SK-N-SH (cell line): ENCODE measurements around the gene TKT. TPM values are rescaled to one million over a fixed set of nuclear protein-coding genes. Genes with fewer than 3 reads are reported as not detected.

ENCODE experiments used
- CTCF ChIA-PET: fragments of 300-600, 350-600 bp; formaldehyde crosslinking; extraction: SDS; loops from one replicate; lab custom pipeline; 2021; lab: Yijun Ruan, JAX
- POLR2A ChIA-PET: fragments of 350-600 bp; sonication (Branson Sonifier 250); formaldehyde crosslinking; extraction: SDS; loops from one replicate; lab custom pipeline; 2020; ENCODE audit warnings: antibody characterized with exemption, inconsistent platforms; lab: Yijun Ruan, JAX
- DNase-seq: peaks from one replicate; pipeline ENCODE4 v3.0.0; 2012
- H2AFZ ChIP-seq: fragments of 200-600 bp; sonication (generic); 2 replicates; pipeline ENCODE4 v1.8.1; 2016; ENCODE audit warnings: antibody characterized with exemption, mild to moderate bottlenecking, low read depth
- H3F3A ChIP-seq: fragments of 200-600 bp; sonication (generic); replicated peaks from 2 replicates; pipeline ENCODE3; 2016; ENCODE audit warnings: antibody characterized with exemption, mild to moderate bottlenecking; ENCODE audit not compliant: insufficient read depth
- H3K27ac ChIP-seq, 2 experiments: fragments of 200-500 bp in 1 of 2; fragments of 200-600 bp in 1 of 2; sonication (Bioruptor generic) in 1 of 2; sonication (generic), shearing (Covaris generic) in 1 of 2; 2 replicates each; pipeline versions ENCODE4 v1.5.1 to v1.6.1; 2014 to 2016; ENCODE audit warnings: low read depth in 2 of 2, inconsistent platforms in 1 of 2, low read length in 1 of 2, mild to moderate bottlenecking in 1 of 2, mixed read lengths in 1 of 2
- H3K27me3 ChIP-seq: fragments of 200-600 bp; sonication (generic), shearing (Covaris generic); 2 replicates; pipeline ENCODE4 v1.6.1; 2016; ENCODE audit warnings: mixed run types; ENCODE audit not compliant: insufficient read depth
- H3K36me3 ChIP-seq, 2 experiments: fragments of 200-500 bp in 1 of 2; fragments of 200-600 bp in 1 of 2; sonication (Bioruptor generic) in 1 of 2; sonication (generic) in 1 of 2; replicated peaks in 1 of 2; 2 replicates each; pipeline versions ENCODE3 to v1.5.1; 2014 to 2016; ENCODE audit warnings: low read length in 1 of 2, mild to moderate bottlenecking in 1 of 2; ENCODE audit not compliant: insufficient read depth in 2 of 2, control insufficient read depth in 1 of 2
- H3K4me1 ChIP-seq, 2 experiments: fragments of 200-500 bp in 1 of 2; fragments of 200-600 bp in 1 of 2; sonication (Bioruptor generic) in 1 of 2; sonication (generic), shearing (Covaris generic) in 1 of 2; 2 replicates each; pipeline versions ENCODE4 v1.5.1 to v1.6.1; 2014 to 2016; ENCODE audit warnings: low read depth in 1 of 2, low read length in 1 of 2, mixed run types in 1 of 2; ENCODE audit not compliant: insufficient read depth in 2 of 2, control insufficient read depth in 1 of 2
- H3K4me2 ChIP-seq: fragments of 200-600 bp; sonication (generic), shearing (Covaris generic); 2 replicates; pipeline ENCODE4 v1.6.1; 2017; ENCODE audit warnings: mixed run types
- H3K4me3 ChIP-seq, 2 experiments: fragments of 200-500 bp in 1 of 2; fragments of 200-600 bp in 1 of 2; sonication (Bioruptor generic) in 1 of 2; sonication (generic), shearing (Covaris generic) in 1 of 2; 2 replicates each; pipeline versions ENCODE4 v1.5.1 to v1.8.1; 2014 to 2016; ENCODE audit warnings: low read depth in 2 of 2, inconsistent platforms in 1 of 2, low read length in 1 of 2, mild to moderate bottlenecking in 1 of 2, mixed read lengths in 1 of 2, moderate library complexity in 1 of 2
- H3K79me2 ChIP-seq: fragments of 200-600 bp; sonication (generic); 2 replicates; pipeline ENCODE4 v1.8.1; 2017; ENCODE audit warnings: mild to moderate bottlenecking; ENCODE audit not compliant: insufficient read depth
- H3K9ac ChIP-seq: fragments of 200-600 bp; sonication (generic); 2 replicates; pipeline ENCODE4 v1.6.1; 2017; ENCODE audit warnings: mixed run types
- H3K9me2 ChIP-seq: fragments of 200-600 bp; sonication (generic); 2 replicates; pipeline ENCODE4 v1.6.1; 2017; ENCODE audit warnings: mixed run types
- H3K9me3 ChIP-seq: fragments of 200-600 bp; sonication (generic); 2 replicates; pipeline ENCODE4 v1.6.1; 2017; ENCODE audit warnings: mixed run types, mild to moderate bottlenecking, moderate library complexity
- H4K20me1 ChIP-seq: fragments of 200-600 bp; sonication (generic); 2 replicates; pipeline ENCODE4 v1.6.1; 2017; ENCODE audit warnings: mild to moderate bottlenecking, mixed run types; ENCODE audit not compliant: insufficient read depth
- CHD2 ChIP-seq: fragments of 150-350 bp; IDR thresholded peaks from 2 replicates; pipeline ENCODE4 v1.6.1; 2018; ENCODE audit warnings: low read length; ENCODE audit not compliant: partially characterized antibody
- EP300 ChIP-seq, 2 experiments: IDR thresholded peaks; 2 replicates each; pipeline versions ENCODE4 v1.4.0 to v1.6.1; 2012; ENCODE audit warnings: borderline replicate concordance in 1 of 2, low read depth in 1 of 2, low read length in 1 of 2
- EZH2phosphoT487 ChIP-seq: fragments of 200-600 bp; sonication (generic); IDR thresholded peaks from 2 replicates; pipeline ENCODE4 v1.6.1; 2017; ENCODE audit warnings: low read depth, mixed run types, mild to moderate bottlenecking, antibody characterized with exemption, moderate library complexity, borderline replicate concordance
- GABPA ChIP-seq: IDR thresholded peaks from 2 replicates; pipeline ENCODE4 v1.4.0; 2012; ENCODE audit warnings: low read depth, mild to moderate bottlenecking
- GATA2 ChIP-seq: sonication (generic); formaldehyde crosslinking; IDR thresholded peaks from 2 replicates; pipeline ENCODE4 v1.5.0; 2020; ENCODE audit warnings: mild to moderate bottlenecking, missing genetic modification reagents
- MAX ChIP-seq: IDR thresholded peaks from 2 replicates; pipeline ENCODE4 v1.4.0; 2012; ENCODE audit warnings: low read depth
- MXI1 ChIP-seq: IDR thresholded peaks from 2 replicates; pipeline ENCODE4 v1.6.1; 2012; ENCODE audit warnings: mild to moderate bottlenecking, low read depth, low read length, improper control_type of control experiment
- POLR2AphosphoS5 ChIP-seq: IDR thresholded peaks from 2 replicates; pipeline ENCODE4 v1.6.1; 2012; ENCODE audit warnings: low read depth, low read length
- SIN3A ChIP-seq: IDR thresholded peaks from 2 replicates; pipeline ENCODE4 v1.6.1; 2012; ENCODE audit warnings: low read depth, mild to moderate bottlenecking, low read length, moderate library complexity, borderline replicate concordance
- TAF1 ChIP-seq: IDR thresholded peaks from 2 replicates; pipeline ENCODE4 v1.6.1; 2012; ENCODE audit warnings: low read depth, mild to moderate bottlenecking, low read length, moderate library complexity, borderline replicate concordance
- TEAD4 ChIP-seq: IDR thresholded peaks from 2 replicates; pipeline ENCODE4 v1.4.0; 2012; ENCODE audit warnings: mild to moderate bottlenecking, borderline replicate concordance; ENCODE audit not compliant: insufficient read depth
- USF2 ChIP-seq: fragments of 150-350 bp; IDR thresholded peaks from 2 replicates; pipeline ENCODE4 v1.6.1; 2017; ENCODE audit warnings: antibody characterized with exemption, low read length, low read depth, borderline replicate concordance
- WGBS: methylation state at CpG from one replicate; pipeline ENCODE4 v1.1.6; 2017; ENCODE audit warnings: low lambda C conversion rate; 5-methylcytosine and 5-hydroxymethylcytosine counted together
- polyA plus RNA-seq, 3 experiments: library from polyadenylated mRNA; depleted of rRNA; stranded (reverse); fragments of >200 nt; gene quantifications; 2 replicates each; pipeline ENCODE4 v1.2.3, GENCODE V29; 2012

The TKT gene
- polyA plus RNA-seq, 1 of the 3 experiments (the other 2 are of a cell fraction) = 144 TPM

- Histone ChIP-seq H3K9me3 (no peaks in the 10 kb centered on the region), H3K36me3 (peaks cover 33 to 34% of the 10 kb centered on the region in 2 experiments), H4K20me1 (peaks cover 80% of the 10 kb centered on the region), H3K9me2 (no peaks in the 10 kb centered on the region), H3K9ac (no peak overlapping the region), H3F3A (peaks cover 21% of the 10 kb centered on the region), H3K27ac (no peak overlapping the region; a peak in 1 of 4 replicates), H3K27me3 (no peaks in the 10 kb centered on the region), H3K4me2 (no peak overlapping the region), H2AFZ (no peak overlapping the region), H3K4me1 (peaks cover 5 to 19% of the 10 kb centered on the region in 2 experiments; a peak in 3 of 4 replicates), H3K79me2 (peaks cover 91% of the 10 kb centered on the region), H3K4me3 (no peak overlapping the region)
- 79% methylated on average over 7 of the region's 8 CpGs for WGBS
- DNase-seq = no peak
- ChIA-PET POLR2A (no interaction called here), CTCF (interaction anchor here (1.0 kb wide), 1 partner anchor 27 kb away, joined by 3 read pairs; no protein-coding TSS in a partner anchor)
- TF ChIP-seq GABPA (no peak), TEAD4 (no peak), USF2 (no peak), SIN3A (no peak), EP300 (IDR thresholded peaks at IDR 0.05; ENCODE audit: borderline replicate concordance in 1 of 2, low read depth in 1 of 2, low read length in 1 of 2) (no peak), MAX (no peak), CHD2 (no peak), MXI1 (no peak), POLR2AphosphoS5 (no peak), EZH2phosphoT487 (no peak)
Observed at GRCh38 chr3:53243785-53244184, 12.0 kb downstream of the TKT start.

GRCh38 chr3:53243165-53243564 lies 12.7 kb downstream of the TKT start:
- Histone ChIP-seq H2AFZ (no peak overlapping the region), H3K9me3 (no peaks in the 10 kb centered on the region), H3K9me2 (no peaks in the 10 kb centered on the region), H3K4me1 (peaks cover 8 to 23% of the 10 kb centered on the region in 2 experiments; a peak in 3 of 4 replicates), H3K9ac (no peak overlapping the region), H3K4me2 (no peak overlapping the region), H3F3A (peaks cover 27% of the 10 kb centered on the region), H3K36me3 (peaks cover 32 to 36% of the 10 kb centered on the region in 2 experiments), H3K27me3 (no peaks in the 10 kb centered on the region), H3K4me3 (no peak overlapping the region), H3K27ac (no peak overlapping the region), H3K79me2 (peaks cover 84% of the 10 kb centered on the region), H4K20me1 (peaks cover 74% of the 10 kb centered on the region)
- WGBS = 91% methylated on average over 6 of the region's 14 CpGs
- TF ChIP-seq MAX (0 out of 2 replicates have a peak, but pooled peaks have one; percentile 34), TEAD4 (no peak), GATA2 (CRISPR knock-in tag) (no peak), TAF1 (no peak)
- POLR2A ChIA-PET = no interaction called here
- DNase-seq = peak; percentile 47
- CTCF ChIA-PET = no interaction called here
